HG03378 (cell line): ENCODE measurements around the gene SPEG.

Experiments used
- ATAC-seq: cut with Tn5 transposase; IDR thresholded peaks from one replicate; pipeline ENCODE4 v1.9.1; 2021; ENCODE audit warnings: mild to moderate bottlenecking, moderate library complexity; ENCODE audit not compliant: unreplicated experiment

Gene SPEG

GRCh38 chr2:219492575-219492974 is 57.9 kb downstream of the SPEG start:
- no peak for ATAC-seq

DNA sequence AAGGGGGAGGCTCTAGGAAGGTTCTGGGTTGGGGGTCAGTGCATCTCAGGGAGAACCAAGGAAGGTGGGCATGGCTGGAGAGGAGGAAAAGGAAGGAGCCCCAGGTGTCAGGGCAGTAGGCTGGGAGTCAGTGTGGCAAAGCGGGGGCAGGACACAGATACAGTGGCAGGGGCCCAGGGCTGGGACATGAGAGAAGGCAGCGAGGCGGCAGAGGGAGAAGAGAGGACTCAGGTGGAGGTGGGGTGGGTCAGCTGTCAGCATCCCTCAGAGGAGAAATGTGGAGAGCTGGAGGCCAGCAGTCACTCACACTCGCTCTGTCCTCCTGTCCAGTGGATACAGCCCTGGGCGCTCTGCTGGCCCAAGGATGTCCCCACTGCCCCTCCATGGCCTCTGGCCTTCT is 58.4 kb downstream of the SPEG start:
- ATAC-seq: no peak

DNA sequence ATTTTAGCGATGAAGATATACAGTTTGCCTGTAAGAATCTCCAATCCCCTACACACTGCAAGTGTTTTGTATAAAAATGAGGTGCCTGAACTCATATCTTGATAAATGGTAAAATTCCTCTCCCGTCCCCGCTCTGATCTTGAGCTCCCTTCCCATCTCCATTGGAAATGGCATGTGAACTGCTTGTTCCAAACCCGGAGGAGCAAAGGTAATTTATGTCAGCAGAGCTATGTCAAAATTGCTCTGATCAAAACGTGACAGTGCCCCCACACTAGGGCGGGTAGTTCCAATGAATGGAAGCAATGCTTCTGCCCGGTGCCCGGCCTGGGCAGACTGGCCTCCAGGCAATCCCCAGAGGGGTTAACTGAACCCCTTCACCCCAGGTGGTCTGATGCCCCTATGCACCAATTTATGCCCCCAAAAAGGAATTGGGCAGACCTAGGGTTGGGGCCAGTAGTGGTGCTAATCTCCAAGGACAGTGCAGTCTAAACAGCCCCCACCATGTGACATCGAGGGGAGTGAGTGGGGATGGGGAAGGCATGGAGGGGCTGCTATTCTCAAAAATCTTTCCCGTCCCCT is 60.4 kb downstream of the SPEG start:
- ATAC-seq: no peak

DNA sequence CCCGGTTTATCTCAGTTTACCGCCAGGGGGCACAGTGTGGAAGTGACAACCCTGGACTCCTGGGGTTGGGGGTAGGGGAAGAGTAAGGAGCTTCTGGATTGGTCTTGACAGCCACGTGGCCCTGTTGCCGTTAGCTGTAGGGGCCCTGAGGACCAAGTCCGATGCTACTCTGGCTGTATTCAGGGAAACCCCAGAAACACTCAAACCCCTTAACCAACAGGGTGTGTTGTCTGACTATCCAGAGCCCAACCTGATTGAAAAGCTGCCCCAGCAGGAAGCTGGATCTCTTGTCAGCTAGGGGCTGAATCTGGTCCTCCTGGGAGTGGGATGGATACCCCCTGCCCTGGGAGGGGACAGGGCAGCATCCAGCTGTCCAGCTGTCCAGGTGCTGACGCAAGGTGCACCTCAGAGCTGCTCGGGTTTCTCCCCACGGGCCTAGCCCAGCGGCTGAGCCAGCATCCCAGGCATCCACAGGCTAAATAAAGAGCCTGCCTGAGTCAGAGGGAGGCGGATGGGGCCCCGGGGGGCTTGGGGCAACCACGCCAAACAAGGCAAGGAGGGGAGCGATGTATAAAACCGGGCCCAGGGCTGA is 61.0 kb downstream of the SPEG start:
- ATAC-seq: no peak

DNA sequence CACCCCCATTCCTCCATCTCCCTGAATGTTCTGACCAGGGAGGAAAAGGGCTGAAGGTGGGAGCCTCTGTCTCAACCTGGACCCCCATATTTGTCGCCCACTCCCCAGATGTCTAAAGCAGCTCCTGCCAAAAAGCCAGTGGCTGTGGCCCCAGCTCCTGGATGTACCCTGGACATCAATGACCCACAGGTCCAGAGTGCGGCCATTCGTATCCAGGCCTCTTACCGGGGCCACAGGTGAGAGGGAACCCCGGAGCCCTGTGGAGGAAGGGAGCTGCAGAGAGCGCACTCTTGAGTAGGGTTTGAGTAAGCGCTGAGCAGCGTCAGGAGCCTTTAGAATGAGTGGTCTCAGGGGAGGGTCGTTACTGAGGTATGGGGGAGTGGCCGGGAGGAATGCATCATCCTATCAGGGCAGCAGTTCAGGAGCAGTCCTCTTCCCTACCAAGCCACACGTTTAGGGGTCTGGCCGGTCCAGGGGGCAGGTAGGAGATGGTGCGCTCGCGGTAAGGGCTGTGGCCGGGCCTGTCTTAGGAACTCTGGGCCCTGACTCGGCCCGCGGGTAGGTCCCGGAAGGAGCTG is 61.7 kb downstream of the SPEG start:
- no peak for ATAC-seq

DNA sequence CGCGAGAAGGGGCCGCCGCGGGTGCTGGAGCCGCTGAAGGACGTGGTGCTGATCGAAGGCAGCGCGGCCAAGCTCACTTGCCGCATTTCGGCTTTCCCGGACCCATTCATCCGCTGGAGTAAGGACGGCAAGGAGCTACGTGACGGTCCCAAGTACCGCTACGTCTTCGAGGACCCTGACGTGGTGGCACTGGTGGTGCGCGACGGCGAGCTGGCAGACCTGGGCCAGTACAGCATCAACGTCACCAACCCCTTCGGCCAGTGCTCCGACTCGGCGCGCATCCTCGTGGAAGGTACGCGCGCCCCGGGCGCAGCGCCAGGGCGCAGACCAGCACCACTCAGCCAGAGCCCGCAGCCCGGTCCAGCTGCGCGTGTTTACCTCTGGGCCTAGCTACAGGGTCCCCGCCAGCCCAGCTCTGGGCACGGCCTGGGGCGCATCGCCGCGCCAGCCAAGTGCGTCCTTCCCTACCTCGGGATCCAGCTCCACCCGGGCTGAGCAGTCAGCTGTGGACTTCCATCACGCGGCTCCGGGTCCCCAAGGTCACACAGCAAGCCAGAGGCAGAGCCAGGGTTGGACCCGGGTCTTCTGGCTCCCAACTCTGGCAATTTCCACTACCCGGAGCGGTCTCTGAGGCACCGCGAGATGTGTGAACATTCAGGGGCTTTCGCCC is 62.3 kb downstream of the SPEG start:
- ATAC-seq: no peak

- no peak for ATAC-seq
Observed at GRCh38 chr2:219497495-219498279, 63.0 kb downstream of the SPEG start.

- peak; percentile 97 for ATAC-seq
Observed at GRCh38 chr2:219498280-219499057, 63.8 kb downstream of the SPEG start, which contains the start of gene GMPPA. Gene GMPPA (plus strand): TSS chr2:219498891. CDS start chr2:219499976, 1,085 bp downstream.

GRCh38 chr2:219499058-219499307 is 64.3 kb downstream of the SPEG start:
- ATAC-seq: no peak

- ATAC-seq: no peak
Observed at GRCh38 chr2:219499555-219499954, 64.9 kb downstream of the SPEG start.

GRCh38 chr2:219500135-219500534 is 65.5 kb downstream of the SPEG start:
- ATAC-seq: no peak

DNA sequence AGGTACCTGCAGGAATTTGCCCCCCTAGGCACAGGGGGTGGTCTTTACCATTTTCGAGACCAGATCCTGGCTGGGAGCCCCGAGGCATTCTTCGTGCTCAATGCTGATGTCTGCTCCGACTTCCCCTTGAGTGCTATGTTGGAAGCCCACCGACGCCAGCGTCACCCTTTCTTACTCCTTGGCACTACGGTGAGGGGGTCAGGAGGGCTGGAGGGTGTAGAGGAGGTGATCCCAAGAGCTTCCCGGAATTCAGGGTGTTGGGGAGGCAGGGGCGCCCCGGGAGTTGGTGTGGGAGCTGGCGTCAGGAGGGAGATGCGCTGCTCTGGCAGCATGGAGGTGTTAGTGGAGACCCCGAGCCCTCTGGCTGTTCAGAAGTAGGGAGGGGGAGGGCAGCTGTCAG is 67.2 kb downstream of the SPEG start:
- no peak for ATAC-seq

DNA sequence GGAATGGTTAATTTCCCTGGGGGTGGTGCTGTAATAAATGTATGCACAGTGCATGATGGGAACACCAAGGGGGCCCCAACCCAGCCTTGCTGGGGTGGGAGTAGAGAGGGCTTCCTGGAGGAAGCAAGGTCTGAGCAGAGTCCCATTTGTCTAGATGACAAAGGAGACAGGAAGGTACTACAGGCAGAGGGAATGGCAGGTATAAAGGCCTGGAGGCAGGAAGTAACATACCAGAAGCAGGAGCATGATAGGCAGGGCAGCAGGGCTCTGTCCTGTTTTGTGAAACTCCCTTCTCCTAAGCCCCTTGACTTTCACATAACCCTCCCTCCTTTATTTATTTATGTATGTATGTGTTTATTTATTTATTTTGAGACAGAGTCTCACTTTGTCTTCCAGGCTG is 68.0 kb downstream of the SPEG start:
- no peak for ATAC-seq

DNA sequence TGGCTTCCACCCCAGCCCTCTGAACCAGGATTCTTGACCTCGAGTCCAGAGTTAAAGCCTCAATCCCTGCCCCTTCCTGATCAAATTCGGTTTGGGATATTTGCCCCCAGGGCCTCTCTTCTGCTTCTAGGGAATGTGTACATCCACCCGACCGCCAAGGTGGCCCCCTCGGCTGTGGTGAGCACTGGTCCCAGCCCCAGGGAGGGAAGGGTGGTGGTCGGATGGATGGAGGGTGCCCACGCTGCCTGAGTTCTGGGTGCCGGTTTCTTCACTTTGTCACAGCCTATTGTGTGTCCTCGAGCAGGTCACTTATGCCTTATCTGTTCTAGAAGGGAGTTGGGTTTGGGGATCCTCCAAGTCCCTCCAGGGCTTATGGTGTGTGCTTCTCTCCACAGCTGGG is 70.9 kb downstream of the SPEG start:
- ATAC-seq: no peak

- no peak for ATAC-seq
Observed at GRCh38 chr2:219506153-219506801, 71.6 kb downstream of the SPEG start.

DNA sequence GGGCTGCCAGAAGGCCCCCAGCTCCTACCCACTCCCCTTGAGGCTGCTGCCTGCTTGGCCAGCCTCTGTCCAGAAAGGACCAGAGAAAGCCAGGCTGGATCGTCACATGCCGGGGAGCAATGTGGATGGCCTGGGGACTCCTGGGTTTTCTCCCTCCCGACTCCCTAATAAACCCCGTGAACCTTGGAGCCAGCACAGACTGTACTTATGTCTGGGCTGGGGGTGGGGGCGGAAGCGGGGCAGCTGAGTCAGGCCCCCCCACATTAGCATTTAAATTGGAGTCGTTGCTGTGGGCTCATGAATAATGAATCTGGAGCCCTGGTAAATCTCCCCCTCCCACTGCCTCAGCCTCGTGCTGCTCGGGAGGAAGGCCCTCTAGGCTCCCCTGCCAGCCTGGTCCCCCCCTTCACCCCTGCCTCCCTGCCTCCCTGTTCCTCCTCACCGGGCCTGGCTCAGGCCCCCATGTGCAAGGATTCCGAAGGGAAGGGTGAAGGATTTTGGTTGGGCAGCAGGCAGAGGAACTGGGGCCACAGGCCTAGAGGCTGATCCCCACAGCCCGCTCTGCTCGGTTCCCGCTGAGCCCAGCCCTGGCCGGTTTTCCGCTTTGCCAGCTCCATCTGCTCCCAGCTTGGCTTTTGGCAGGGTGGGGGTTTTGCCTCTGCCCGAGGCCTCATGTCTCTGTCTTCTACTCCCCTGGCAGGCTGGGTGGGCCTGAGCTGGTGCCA is 72.3 kb downstream of the SPEG start:
- no peak for ATAC-seq

- ATAC-seq: no peak
Observed at GRCh38 chr2:219507581-219508443, 73.2 kb downstream of the SPEG start.

GRCh38 chr2:219508444-219508734 is 73.7 kb downstream of the SPEG start:
- no peak for ATAC-seq
